ENCODE data around the gene KRT33B.
"Not testable (repeated sequence)": the region's sequence is repeated elsewhere in the genome, so short reads cannot be mapped to it uniquely, and the experiment has no call there.

The KRT33B gene

GRCh38 chr17:41347869-41348760 is 21.5 kb downstream of the KRT33B start:
- H3K27ac ChIP-seq (ENCODE audit: low read depth, low read length): no peak overlapping the region
- no peaks in the 10 kb centered on the region for H3K36me3 ChIP-seq (ENCODE audit: insufficient read depth, low read length)
- no peaks in the 10 kb centered on the region for H3K79me2 ChIP-seq (ENCODE audit: control insufficient read depth, insufficient read depth, low read length, unreplicated experiment)
- no peak overlapping the region for H2AFZ ChIP-seq (ENCODE audit: low read length, unreplicated experiment)
- peaks cover 15% of the 10 kb centered on the region for H3K27me3 ChIP-seq (ENCODE audit: insufficient read depth, low read length)
- H3K4me1 ChIP-seq (ENCODE audit: control insufficient read depth, insufficient read depth, low read length, unreplicated experiment): no peaks in the 10 kb centered on the region
- no peak overlapping the region for H3K4me3 ChIP-seq (ENCODE audit: low read depth, low read length)

- H3K27ac ChIP-seq (ENCODE audit: low read depth, low read length); H2AFZ ChIP-seq (ENCODE audit: low read length, unreplicated experiment); H3K4me3 ChIP-seq (ENCODE audit: low read depth, low read length); H3K79me2 ChIP-seq (ENCODE audit: control insufficient read depth, insufficient read depth, low read length, unreplicated experiment); H3K4me1 ChIP-seq (ENCODE audit: control insufficient read depth, insufficient read depth, low read length, unreplicated experiment); H3K27me3 ChIP-seq (ENCODE audit: insufficient read depth, low read length); H3K36me3 ChIP-seq (ENCODE audit: insufficient read depth, low read length): not testable (repeated sequence)
Observed at GRCh38 chr17:41346421-41346820, 23.2 kb downstream of the KRT33B start.

GRCh38 chr17:41345992-41346391 is 23.6 kb downstream of the KRT33B start:
- no peak overlapping the region for H3K27ac ChIP-seq (ENCODE audit: low read depth, low read length)
- no peaks in the 10 kb centered on the region for H3K36me3 ChIP-seq (ENCODE audit: insufficient read depth, low read length)
- no peaks in the 10 kb centered on the region for H3K4me1 ChIP-seq (ENCODE audit: control insufficient read depth, insufficient read depth, low read length, unreplicated experiment)

GRCh38 chr17:41343029-41343428 is 26.6 kb downstream of the KRT33B start:
- H3K4me3 ChIP-seq (ENCODE audit: low read depth, low read length): no peak overlapping the region
- no peaks in the 10 kb centered on the region for H3K79me2 ChIP-seq (ENCODE audit: control insufficient read depth, insufficient read depth, low read length, unreplicated experiment)
- no peaks in the 10 kb centered on the region for H3K4me1 ChIP-seq (ENCODE audit: control insufficient read depth, insufficient read depth, low read length, unreplicated experiment)
- no peaks in the 10 kb centered on the region for H3K36me3 ChIP-seq (ENCODE audit: insufficient read depth, low read length)
- no peak overlapping the region for H2AFZ ChIP-seq (ENCODE audit: low read length, unreplicated experiment)
- H3K27me3 ChIP-seq (ENCODE audit: insufficient read depth, low read length): no peaks in the 10 kb centered on the region
- no peak overlapping the region for H3K27ac ChIP-seq (ENCODE audit: low read depth, low read length)

More at GRCh38 chr17:41345992-41346391, 23.6 kb downstream of the KRT33B start:
- Histone ChIP-seq H3K79me2 (ENCODE audit: control insufficient read depth, insufficient read depth, low read length, unreplicated experiment) (no peaks in the 10 kb centered on the region), H3K4me3 (ENCODE audit: low read depth, low read length) (no peak overlapping the region), H3K27me3 (ENCODE audit: insufficient read depth, low read length) (peaks cover 2% of the 10 kb centered on the region), H2AFZ (ENCODE audit: low read length, unreplicated experiment) (no peak overlapping the region)

GRCh38 chr17:41340934-41341861 is 28.4 kb downstream of the KRT33B start:
- Histone ChIP-seq H3K36me3 (ENCODE audit: insufficient read depth, low read length) (no peaks in the 10 kb centered on the region), H3K4me3 (ENCODE audit: low read depth, low read length) (no peak overlapping the region), H3K4me1 (ENCODE audit: control insufficient read depth, insufficient read depth, low read length, unreplicated experiment) (no peaks in the 10 kb centered on the region), H3K27ac (ENCODE audit: low read depth, low read length) (no peak overlapping the region), H3K79me2 (ENCODE audit: control insufficient read depth, insufficient read depth, low read length, unreplicated experiment) (no peaks in the 10 kb centered on the region), H3K27me3 (ENCODE audit: insufficient read depth, low read length) (no peaks in the 10 kb centered on the region), H2AFZ (ENCODE audit: low read length, unreplicated experiment) (no peak overlapping the region)

GRCh38 chr17:41340494-41340893 is 29.1 kb downstream of the KRT33B start:
- Histone ChIP-seq H3K4me1 (ENCODE audit: control insufficient read depth, insufficient read depth, low read length, unreplicated experiment) (no peaks in the 10 kb centered on the region), H3K4me3 (ENCODE audit: low read depth, low read length) (no peak overlapping the region), H3K36me3 (ENCODE audit: insufficient read depth, low read length) (no peaks in the 10 kb centered on the region), H2AFZ (ENCODE audit: low read length, unreplicated experiment) (no peak overlapping the region), H3K79me2 (ENCODE audit: control insufficient read depth, insufficient read depth, low read length, unreplicated experiment) (no peaks in the 10 kb centered on the region), H3K27ac (ENCODE audit: low read depth, low read length) (no peak overlapping the region), H3K27me3 (ENCODE audit: insufficient read depth, low read length) (no peaks in the 10 kb centered on the region)

GRCh38 chr17:41339571-41340172 is 29.9 kb downstream of the KRT33B start:
- Histone ChIP-seq H3K27me3 (ENCODE audit: insufficient read depth, low read length) (no peaks in the 10 kb centered on the region), H3K27ac (ENCODE audit: low read depth, low read length) (no peak overlapping the region), H3K4me3 (ENCODE audit: low read depth, low read length) (no peak overlapping the region), H3K4me1 (ENCODE audit: control insufficient read depth, insufficient read depth, low read length, unreplicated experiment) (no peaks in the 10 kb centered on the region), H2AFZ (ENCODE audit: low read length, unreplicated experiment) (no peak overlapping the region), H3K79me2 (ENCODE audit: control insufficient read depth, insufficient read depth, low read length, unreplicated experiment) (no peaks in the 10 kb centered on the region), H3K36me3 (ENCODE audit: insufficient read depth, low read length) (no peaks in the 10 kb centered on the region)

GRCh38 chr17:41338961-41339485 is 30.6 kb downstream of the KRT33B start:
- Histone ChIP-seq H3K79me2 (ENCODE audit: control insufficient read depth, insufficient read depth, low read length, unreplicated experiment) (no peaks in the 10 kb centered on the region), H3K4me3 (ENCODE audit: low read depth, low read length) (no peak overlapping the region), H3K27me3 (ENCODE audit: insufficient read depth, low read length) (no peaks in the 10 kb centered on the region), H3K4me1 (ENCODE audit: control insufficient read depth, insufficient read depth, low read length, unreplicated experiment) (no peaks in the 10 kb centered on the region), H3K36me3 (ENCODE audit: insufficient read depth, low read length) (no peaks in the 10 kb centered on the region), H2AFZ (ENCODE audit: low read length, unreplicated experiment) (no peak overlapping the region), H3K27ac (ENCODE audit: low read depth, low read length) (no peak overlapping the region)

- Histone ChIP-seq H3K27me3 (ENCODE audit: insufficient read depth, low read length) (no peaks in the 10 kb centered on the region), H3K4me3 (ENCODE audit: low read depth, low read length) (no peak overlapping the region), H3K36me3 (ENCODE audit: insufficient read depth, low read length) (no peaks in the 10 kb centered on the region), H3K27ac (ENCODE audit: low read depth, low read length) (no peak overlapping the region), H3K79me2 (ENCODE audit: control insufficient read depth, insufficient read depth, low read length, unreplicated experiment) (no peaks in the 10 kb centered on the region), H2AFZ (ENCODE audit: low read length, unreplicated experiment) (no peak overlapping the region), H3K4me1 (ENCODE audit: control insufficient read depth, insufficient read depth, low read length, unreplicated experiment) (no peaks in the 10 kb centered on the region)
Observed at GRCh38 chr17:41335747-41336146, 33.9 kb downstream of the KRT33B start.

All from ACC112 (cell line).